Dedifferentiated amniotic fluid mesenchymal stem cell (primary cell): ENCODE data around the gene RHEX.

Experiments used
- DNase-seq: peaks from one replicate; pipeline ENCODE4 v3.0.0-alpha.2; 2016; ENCODE audit errors: extremely low spot score

Gene RHEX

DNA sequence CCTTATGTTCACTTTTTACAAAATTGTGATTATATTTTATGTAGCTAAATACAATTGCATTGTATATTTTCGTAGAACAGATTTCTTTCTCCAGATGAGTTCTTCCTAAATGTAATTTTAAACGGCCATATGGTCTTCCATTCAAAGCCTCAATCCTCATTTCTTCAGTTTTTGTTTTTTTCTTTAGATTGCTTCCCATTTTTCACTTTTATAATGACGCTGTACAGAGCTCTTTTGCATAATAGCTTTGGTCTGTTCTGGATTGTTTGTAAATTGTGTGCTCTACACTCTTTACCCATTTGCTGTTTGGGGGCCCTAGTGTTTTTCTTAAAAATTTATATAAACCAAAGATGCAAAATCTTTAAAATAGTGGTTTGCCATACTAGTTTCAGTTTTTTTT is 36.4 kb downstream of the RHEX start:
- no peak for DNase-seq

DNA sequence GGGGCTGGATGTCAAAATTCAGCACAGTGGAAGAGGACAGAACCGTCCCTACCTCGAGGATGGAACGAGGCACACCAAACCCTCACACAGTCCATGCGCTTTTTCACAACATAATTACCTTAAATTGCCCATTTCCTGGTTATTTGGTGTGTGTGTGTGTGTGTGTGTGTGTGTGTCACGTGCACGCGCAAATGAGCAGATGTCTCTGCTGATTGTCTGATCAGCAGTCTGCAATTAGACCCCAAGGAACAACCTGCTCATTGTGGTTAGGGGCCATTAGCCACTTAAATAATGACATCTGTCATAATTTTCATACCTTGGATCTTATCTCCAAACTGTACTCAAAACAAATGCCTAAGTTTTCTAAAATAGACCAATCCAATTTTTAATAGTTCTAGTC is 41.1 kb downstream of the RHEX start:
- no peak for DNase-seq

DNA sequence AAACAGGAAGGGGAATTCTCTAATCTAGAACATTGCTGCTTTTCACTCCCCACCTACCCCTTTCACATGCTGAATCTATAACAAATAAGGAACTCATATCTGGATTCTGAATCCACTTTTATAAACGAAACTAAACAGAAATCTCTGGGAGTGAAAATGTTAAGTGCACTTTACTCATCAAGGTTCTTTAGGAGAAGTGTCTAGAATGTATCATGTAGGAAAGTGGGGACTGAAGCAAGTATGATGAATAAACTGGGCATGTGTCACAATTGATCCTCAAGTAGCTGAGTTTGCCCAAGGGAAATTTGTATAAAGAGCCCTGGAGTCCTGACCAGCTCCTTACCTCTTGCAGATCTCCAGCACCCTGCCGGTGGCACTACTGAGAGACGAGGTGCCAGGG is 44.4 kb downstream of the RHEX start:
- no peak for DNase-seq

DNA sequence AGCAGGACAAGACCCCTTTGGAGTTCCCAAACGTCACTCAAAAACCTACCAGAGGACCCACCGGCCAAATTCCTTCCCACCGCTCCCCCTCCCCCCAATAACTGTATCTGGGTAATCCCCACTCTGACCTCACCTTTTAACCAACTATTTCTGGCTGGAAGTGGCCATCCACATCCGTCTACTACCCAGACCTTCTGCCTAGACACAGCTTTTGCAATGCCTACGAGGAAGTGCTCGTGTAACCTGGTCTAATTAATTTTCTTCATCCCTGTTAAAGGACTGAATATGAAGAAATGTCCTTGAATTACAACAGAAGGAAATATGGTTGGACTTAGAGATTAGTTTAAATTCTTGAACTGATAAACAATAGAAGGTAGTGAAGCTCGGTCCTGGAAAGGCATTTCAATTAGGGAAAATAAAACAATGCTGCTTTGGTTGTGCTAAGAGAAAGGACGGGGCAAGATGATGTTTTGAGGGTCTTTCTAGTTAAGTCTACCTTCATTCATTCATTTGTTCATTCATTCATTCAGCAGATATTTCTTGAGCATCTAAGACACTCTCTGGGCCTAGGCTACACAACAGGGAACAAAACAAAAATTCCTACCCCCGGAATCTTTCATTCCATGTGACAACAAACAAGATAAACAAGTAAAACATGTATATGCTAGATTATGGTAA is 45.4 kb downstream of the RHEX start:
- no peak for DNase-seq

DNA sequence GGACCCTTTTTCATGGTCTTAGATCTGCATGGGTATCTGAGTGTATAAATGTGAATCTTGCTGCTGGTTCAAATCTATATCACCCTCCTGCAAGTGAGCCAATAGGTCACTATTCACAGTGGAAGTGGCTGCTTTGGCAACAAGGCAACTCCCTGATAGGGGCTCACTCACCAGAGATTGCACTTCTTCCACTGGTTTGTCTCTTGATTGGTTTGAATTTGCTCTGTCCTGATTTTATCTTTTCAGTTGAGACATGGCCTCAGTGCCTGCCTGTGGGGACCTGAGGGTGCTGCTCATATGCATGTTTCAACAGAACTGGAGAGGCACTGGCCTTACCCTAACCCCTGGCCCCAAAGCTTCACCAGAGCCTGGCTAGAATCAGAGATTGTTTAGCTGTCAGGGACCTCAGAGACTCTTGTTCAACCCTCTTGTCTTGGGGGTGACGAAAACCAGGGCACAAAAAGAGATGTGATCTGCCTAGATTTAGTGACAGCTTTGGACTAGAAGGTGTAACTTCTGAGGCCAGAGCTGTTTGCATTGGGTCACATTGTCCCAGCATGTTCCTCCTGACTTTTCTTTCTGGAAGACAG is 47.3 kb downstream of the RHEX start:
- no peak for DNase-seq

DNA sequence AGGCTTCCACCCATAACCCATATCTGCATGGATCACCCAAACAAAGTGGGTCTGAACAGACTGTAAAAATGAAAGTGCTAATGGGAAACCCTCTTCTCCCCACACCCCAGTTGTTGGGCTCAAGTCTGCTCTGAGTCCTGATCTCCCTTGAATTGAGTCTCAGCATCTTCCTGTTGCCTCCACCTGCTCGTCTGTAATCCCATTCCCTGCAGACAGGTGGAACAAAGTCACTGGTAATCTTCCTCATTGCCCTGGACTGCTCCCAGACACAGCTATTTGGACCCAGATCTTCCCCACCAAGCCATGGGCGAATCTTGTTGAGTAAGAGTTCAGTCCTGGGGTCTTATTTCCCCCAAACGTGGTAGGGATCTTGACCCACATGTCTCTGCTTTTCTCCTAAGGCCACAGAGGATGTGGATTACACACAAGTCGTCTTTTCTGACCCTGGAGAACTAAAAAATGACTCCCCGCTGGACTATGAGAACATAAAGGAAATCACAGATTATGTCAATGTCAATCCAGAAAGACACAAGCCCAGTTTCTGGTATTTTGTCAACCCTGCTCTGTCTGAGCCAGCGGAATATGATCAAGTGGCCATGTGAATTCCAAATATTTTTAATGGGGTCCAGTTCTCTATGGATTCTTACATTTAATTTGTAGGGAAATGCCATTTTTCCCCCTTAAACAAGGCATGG is 48.5 kb downstream of the RHEX start:
- no peak for DNase-seq

DNA sequence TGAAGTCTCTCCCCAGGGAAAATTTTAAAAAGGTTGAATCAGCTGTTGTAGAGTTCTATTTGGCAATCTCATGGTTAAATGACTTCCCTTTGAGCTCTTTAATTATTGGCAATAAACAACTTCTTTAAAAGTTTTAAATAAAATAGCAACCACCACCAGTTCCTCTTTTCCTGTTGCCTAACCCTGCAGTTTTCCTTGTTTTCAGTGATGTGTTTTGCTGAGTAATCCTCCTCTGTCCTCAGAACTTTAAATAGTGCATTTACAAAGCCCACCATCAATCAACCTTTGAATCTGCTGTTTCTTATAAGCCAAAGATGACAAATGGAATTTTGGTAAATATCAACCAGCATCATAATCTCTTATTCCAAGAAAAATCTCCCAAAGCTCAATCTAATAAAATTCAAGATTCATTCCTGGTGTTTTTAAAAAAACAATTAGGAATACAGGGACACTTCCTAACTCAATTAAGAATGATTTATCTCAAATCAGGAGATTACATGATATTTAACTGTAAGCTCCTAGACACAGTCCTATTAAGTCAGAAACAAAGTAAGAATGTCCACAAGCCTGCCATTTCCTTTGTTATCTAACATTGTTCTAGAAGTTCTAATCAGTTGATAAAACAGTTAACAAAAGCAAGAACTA is 49.4 kb downstream of the RHEX start:
- DNase-seq, result no peak

DNA sequence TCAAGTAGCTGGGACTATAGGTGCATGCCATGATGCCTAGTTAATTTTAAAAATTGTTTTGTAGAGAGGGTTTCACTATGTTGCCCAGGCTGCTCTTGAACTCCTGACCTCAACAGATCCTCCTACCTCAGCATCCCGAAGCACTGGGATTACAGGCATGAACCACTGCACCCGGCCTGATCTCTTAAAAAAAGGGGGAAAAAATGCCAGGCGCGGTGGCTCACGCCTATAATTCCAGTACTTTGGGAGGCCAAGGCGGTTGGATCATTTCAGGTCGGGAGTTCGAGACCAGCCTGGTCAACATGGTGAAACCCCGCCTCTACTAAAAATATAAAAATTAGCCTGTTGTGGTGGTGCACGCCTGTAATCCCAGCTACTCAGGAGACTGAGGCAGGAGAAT is 51.0 kb downstream of the RHEX start:
- DNase-seq, result no peak

DNA sequence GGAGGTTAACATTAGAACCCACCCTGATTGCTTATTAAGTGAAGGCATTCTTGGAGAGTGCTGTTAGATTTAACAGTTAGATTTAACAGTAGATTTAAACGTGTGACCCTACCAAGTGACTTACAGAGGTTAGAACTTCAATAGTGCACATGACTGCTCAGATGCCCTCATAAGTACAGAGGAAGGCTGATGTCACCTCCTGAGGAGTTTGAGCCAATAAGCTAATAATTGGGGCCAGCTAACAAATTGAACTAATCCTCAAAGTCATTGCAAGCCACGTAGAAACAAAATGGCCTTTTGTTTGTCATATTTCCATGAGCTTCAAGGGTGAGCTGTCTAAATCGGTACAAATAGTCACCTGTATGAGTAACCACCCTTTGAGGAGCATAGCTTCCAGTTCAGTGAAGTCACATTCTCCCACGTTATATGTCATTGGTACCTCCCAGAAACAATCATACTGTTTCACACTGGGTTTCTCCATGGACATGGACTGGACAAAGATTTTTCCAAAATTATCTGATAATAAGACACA is 52.6 kb downstream of the RHEX start:
- no peak for DNase-seq

DNA sequence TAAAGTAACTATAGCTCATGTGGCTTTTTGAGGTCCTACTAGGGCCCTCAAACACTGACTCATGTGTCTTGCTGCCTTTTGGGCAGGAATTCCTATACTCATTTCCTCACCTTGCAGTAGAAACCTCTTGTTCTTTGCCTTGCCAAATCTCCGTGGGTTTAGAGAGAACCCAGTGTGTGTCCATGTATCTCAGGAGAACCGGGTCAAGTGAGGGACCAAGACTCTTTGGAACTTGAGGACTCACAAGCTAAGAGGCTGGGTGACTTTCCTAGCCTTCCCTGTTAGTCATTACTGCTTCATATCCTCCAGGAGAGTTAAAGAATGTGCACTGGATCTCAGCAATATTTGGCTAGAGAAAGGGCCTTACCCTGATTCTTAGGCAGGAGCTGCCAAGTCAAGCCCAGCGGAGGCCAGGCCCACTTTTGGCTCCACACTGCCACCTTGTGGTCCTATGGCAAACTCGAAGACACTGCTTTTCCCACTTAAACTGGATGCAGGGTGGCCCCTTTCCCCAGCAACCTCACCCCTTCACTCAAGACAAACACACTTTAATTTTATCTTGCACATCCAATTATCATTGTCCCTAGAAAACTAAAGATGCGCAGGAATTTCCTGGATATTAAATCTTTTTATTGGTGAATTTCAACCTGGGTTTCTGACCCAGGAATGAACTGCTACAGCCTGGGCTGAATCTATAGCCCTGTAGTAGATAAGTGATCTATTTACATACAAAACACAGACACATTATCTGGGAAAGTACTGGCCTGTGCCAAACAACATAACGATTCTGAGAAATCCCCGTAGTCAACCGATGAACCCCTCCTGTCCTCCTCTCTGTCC is 53.6 kb downstream of the RHEX start:
- DNase-seq, result peak; percentile 88

DNA sequence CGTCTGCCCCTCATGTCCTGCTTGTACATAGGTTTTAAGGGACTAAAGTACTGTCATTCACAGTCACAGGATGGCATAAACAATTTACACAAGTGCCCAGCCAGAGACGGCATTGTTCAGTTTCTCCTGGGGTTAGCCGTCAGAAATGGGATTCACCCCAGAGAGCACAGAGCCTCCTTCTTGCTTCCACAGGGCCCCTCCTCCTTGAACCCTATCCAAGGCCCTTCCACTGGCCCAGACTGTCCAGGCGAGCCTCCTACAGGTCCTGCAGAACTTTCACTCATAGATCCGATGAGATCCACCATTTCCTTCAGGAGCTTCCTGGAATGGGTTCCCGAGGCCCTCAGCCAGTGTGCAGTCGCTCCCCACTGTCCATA is 54.2 kb downstream of the RHEX start:
- DNase-seq, result no peak

DNA sequence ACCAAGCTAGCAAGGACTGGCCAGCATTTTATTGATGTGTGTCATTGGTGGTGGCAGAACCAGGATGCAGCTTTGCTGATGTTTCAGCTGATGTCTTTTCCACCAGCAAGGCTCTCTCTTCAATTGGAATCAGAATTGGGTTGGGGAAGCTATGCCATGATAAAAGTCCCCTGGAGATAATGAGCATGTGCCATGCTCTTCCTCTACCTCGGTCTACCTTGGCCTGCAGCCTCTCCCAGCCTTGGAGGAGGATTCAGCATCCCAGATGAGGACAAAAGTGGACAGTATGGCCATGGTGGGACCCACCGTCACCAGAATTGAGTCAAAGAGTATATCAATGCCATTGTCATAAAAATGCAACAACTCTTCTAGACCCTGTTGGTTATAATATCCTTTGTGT is 55.7 kb downstream of the RHEX start:
- DNase-seq, result no peak

DNA sequence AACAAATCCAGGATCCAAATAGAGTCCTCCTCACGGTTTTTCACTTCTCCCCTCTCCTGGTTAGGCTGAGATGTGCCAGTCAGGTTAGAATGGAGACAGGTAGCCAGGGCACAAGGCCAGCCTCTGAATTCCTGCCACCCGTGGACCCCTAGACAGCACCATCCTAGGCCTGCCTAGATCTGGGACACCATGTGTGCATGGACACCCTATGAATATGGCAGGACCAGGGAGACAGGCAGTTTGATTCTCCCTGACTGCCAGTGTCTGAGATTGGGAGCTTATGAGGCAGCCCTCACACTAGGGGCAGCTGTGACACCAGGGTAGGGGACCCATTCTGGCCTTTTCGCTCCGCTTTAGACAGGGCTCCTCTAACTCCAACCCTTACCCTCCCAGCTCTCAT is 56.7 kb downstream of the RHEX start:
- no peak for DNase-seq

DNA sequence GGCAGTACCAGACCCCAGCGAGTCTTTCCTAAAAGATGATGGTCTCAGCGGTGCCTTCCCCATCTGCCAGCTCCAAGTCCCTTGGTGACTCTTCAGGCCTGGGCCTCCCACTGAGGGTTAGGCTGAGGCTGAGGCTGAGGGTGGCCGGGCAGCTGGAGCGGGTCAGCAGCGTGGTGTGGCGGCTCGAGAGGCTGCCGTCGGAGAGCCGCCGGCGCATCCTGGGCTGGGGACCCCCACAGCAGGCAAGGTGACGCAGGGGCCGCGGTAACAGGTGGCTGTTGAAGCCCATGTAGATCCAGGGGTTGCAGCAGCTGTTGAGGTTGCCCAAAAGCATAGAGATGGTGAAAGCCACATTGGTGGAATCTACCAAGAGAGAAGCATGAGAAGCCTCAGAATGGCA is 57.2 kb downstream of the RHEX start:
- DNase-seq, result no peak

DNA sequence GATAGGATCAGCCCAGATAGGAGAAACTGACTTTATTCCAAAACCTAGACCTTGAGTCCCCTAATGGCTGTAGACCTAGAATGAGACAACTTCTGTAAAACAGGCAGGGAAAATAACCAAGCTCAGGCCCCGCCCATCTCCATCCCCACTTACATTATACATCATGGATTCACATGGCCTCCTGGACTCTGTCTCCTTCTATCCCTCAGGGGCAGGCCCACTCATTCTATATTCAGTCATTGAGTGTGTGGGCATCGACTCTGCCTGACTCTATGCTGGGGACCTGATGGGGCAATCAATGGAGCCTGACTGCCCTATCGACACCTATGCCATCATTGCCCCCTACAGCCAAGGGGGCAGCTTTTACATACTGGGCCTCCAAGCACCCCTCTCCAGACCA is 57.8 kb downstream of the RHEX start:
- no peak for DNase-seq

DNA sequence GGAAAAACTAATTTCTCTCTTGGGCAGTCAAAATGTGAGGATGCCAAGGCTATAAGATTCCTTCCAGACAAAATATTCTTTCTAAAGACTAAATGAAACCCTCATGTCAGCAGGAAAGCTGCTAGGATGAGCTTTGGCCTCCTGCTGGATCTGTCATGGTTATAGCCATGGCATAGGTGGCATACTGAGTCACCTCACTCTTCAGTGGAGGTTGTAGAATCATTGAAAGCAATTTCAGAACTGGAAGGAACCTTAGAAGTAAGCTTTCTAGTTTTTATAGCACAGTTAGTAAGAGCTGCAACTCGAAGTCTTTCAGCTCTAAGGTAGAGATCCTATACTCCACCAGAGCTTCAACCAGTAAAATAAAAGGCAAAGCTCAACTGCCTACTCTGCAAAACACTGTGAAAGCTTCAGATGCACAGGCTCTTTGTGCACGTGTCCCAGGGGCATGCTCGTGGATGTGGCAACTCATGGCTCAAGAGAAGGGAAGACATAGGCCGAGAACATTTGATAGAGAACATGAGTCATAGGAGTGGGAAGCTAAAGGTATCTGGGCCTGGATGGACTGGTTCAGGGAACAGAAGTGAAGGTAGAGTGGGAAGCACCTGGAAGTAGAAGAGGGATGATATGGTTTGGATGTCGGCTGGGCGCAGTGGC is 58.4 kb downstream of the RHEX start:
- DNase-seq, result no peak

DNA sequence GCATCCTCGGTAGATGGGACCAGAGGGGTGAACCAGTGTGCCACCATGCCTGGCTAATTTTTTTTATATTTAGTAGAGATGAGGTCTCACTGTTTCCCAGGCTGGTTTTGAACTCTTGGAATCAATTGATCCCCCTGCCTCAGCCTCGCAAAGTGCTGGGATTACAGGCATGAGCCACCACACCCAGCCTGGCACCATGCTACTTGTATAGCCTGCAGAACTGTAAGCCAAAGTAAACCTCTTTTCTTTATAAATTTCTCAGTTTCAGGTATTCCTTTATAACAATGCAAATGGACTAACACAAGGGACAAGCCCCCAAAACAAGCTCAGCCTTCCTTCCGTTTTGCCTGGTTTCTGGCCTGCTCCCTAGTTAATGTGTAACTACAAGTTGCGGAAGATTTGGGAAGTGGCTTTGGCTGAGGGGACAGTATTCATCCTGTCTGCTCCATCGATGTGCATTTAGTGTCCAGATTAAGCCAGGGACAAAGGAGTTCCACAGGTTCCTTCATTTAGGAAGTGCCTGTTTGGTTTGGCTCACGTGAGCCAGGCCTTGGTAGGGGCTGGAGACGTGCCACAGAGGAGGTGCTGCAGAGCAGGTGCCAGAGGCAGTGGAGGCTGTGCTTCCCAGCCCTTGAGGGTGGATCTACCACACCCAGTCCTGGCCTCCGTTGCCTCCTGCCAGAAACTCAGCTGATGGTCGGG is 59.8 kb downstream of the RHEX start:
- no peak for DNase-seq

DNA sequence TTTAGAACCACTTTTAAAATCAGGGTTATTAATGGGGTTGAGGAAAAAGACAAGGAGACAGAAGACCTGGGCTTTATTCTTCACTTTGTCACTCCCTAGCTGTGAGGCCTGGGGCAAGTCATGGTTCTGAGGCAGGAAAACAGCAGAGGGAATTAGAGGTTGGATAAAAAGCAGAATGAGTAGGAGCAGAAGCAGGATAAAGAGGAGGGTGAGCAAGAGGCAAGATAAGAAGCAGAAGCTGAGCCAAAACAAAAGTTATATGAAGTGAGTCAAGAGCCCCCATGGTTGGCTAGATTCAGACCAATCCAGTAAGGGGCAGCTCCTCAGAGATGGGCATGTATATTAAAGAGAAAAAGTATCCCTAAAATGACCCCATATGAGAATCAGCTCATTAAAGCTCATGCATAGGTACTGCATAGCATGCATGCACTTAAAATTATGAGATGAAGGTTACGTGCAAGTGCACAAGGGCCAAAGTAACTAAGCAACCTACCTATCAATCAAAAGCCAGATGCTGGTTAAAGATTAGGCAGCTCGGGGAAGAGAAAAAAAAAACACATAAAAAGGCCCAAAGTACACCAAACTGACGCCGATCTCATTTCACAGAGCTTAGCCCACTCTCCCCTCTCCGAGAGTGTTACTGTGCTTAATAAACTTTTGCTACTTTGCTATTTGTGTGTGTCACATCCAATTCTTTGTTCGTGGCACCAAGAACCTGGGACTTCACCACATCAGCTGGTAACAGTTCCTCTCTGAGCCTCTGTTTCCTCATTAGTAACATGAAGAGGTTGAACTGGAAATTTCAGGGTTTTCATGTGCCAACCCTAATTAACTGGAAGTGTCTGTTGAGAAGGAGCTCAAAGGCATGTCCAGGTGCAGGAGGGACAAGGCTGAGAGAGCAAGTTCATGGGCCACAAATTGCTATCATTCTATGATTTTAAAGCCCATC is 62.0 kb downstream of the RHEX start:
- DNase-seq, result no peak

DNA sequence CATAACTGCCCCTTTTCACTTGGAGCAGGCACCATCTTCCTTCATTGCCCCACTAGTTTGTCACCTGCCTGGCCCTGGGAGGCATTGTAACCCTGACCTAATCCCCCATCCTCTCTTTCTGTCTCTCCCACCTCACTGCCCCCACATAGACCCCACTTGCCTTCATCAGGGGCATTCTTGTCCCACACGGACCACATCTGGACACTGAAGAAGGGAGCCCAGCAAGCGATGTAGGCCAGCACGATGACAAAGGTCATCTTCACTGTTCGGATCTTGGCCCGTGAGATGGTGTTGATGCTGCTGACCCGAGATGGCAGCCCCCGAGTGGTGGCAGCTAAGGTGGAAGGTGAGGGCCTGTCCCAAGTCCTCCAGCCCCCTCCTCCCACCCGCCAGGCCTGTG is 62.8 kb downstream of the RHEX start:
- no peak for DNase-seq
